H1 (cell line): ENCODE data around the gene RPS5. TPM values are rescaled to one million over a fixed set of nuclear protein-coding genes. Genes with fewer than 3 reads are reported as not detected.
"Not testable (repeated sequence)": the region's sequence is repeated elsewhere in the genome, so short reads cannot be mapped to it uniquely, and the experiment has no call there.

Experiments used
- CTCF ChIA-PET: fragments of 300-600 bp; sonication (Branson Sonifier 250); formaldehyde crosslinking; loops from one replicate; lab custom pipeline; 2021; ENCODE audit not compliant: partially characterized antibody; lab: Charles Lee
- POLR2A ChIA-PET: fragments of 300-600 bp; sonication (Branson Sonifier 250); formaldehyde crosslinking; loops from one replicate; lab custom pipeline; 2021; ENCODE audit warnings: inconsistent platforms; ENCODE audit not compliant: partially characterized antibody; lab: Charles Lee
- DNase-seq, 2 experiments: peaks; one replicate each; pipeline versions ENCODE4 v3.0.0 to v3.0.0-alpha.2; 2010 to 2022; ENCODE audit warnings: low spot score in 2 of 2, low read depth in 1 of 2, mixed read lengths in 1 of 2
- FAIRE-seq: peaks from 2 replicates; lab custom pipeline; 2011; peaks lifted over from hg19 to GRCh38; lab: Jason Lieb, UNC
- H2AFZ ChIP-seq: 2 replicates; pipeline ENCODE4 v1.8.1; 2012; ENCODE audit warnings: low read length, inconsistent platforms
- H2AK5ac ChIP-seq: 2 replicates; pipeline ENCODE4 v1.6.1; 2013; ENCODE audit warnings: low read depth, low read length
- H2BK120ac ChIP-seq: replicated peaks from 2 replicates; pipeline ENCODE3; 2013; ENCODE audit warnings: low read depth, low read length, inconsistent platforms
- H2BK12ac ChIP-seq: 2 replicates; pipeline ENCODE4 v1.6.1; 2013; ENCODE audit warnings: low read depth, low read length
- H2BK15ac ChIP-seq: 2 replicates; pipeline ENCODE4 v1.6.1; 2013; ENCODE audit warnings: low read length
- H2BK20ac ChIP-seq: 2 replicates; pipeline ENCODE4 v1.6.1; 2013; ENCODE audit warnings: low read length
- H2BK5ac ChIP-seq: 2 replicates; pipeline ENCODE4 v1.6.1; 2013; ENCODE audit warnings: low read depth, low read length
- H3K14ac ChIP-seq: 2 replicates; pipeline ENCODE4 v1.6.1; 2013; ENCODE audit warnings: inconsistent platforms; ENCODE audit not compliant: insufficient read length
- H3K18ac ChIP-seq: 2 replicates; pipeline ENCODE4 v1.6.1; 2013; ENCODE audit warnings: low read length; ENCODE audit errors: extremely low read depth
- H3K23ac ChIP-seq: 2 replicates; pipeline ENCODE4 v1.6.1; 2013; ENCODE audit warnings: inconsistent platforms; ENCODE audit not compliant: insufficient read length
- H3K23me2 ChIP-seq: 2 replicates; pipeline ENCODE4 v1.6.1; 2013; ENCODE audit warnings: low read depth, low read length
- H3K27ac ChIP-seq: 2 replicates; pipeline ENCODE4 v1.6.1; 2011; ENCODE audit warnings: low read depth, low read length, inconsistent platforms
- H3K27me3 ChIP-seq, 4 experiments: replicated peaks in 1 of 4; 1 replicate in 1 of 4; 2 replicates in 3 of 4; pipeline versions ENCODE4 v1.6.1 to v1.8.1; 2011 to 2013; ENCODE audit warnings: low read length in 3 of 4, mild to moderate bottlenecking in 3 of 4, inconsistent platforms in 2 of 4, mixed read lengths in 2 of 4, moderate library complexity in 1 of 4; ENCODE audit not compliant: control insufficient read depth in 3 of 4, insufficient read depth in 3 of 4; ENCODE audit errors: extremely low read depth in 1 of 4
- H3K36me3 ChIP-seq, 4 experiments: 2 replicates each; pipeline versions ENCODE4 v1.6.1 to v1.8.1; 2011 to 2013; ENCODE audit warnings: mild to moderate bottlenecking in 4 of 4, low read length in 3 of 4, moderate library complexity in 2 of 4, control low read depth in 1 of 4, inconsistent platforms in 1 of 4; ENCODE audit not compliant: insufficient read depth in 4 of 4, control insufficient read depth in 2 of 4
- H3K4ac ChIP-seq: replicated peaks from 2 replicates; pipeline ENCODE3; 2013; ENCODE audit warnings: low read length, low read depth, mixed read lengths, inconsistent platforms; ENCODE audit not compliant: insufficient read length
- H3K4me1 ChIP-seq, 4 experiments: replicated peaks in 1 of 4; 1 replicate in 1 of 4; 2 replicates in 3 of 4; pipeline versions ENCODE4 v1.6.1 to v1.8.1; 2011 to 2013; ENCODE audit warnings: low read length in 3 of 4, inconsistent platforms in 2 of 4, mixed read lengths in 1 of 4; ENCODE audit not compliant: insufficient read depth in 4 of 4, control insufficient read depth in 3 of 4
- H3K4me2 ChIP-seq, 2 experiments: 2 replicates each; pipeline versions ENCODE4 v1.6.1 to v1.8.1; 2011 to 2013; ENCODE audit warnings: low read depth in 2 of 2, low read length in 2 of 2, control low read depth in 1 of 2, inconsistent platforms in 1 of 2, mild to moderate bottlenecking in 1 of 2; ENCODE audit not compliant: insufficient read depth in 1 of 2
- H3K4me3 ChIP-seq, 4 experiments: fragments of 200-600, 300-600 bp in 1 of 4; sonication (generic), shearing (Covaris generic), sonication (Bioruptor Twin) in 1 of 4; 2 replicates each; pipeline versions ENCODE4 v1.5.1 to v1.8.1; 2011 to 2016; ENCODE audit warnings: low read length in 4 of 4, low read depth in 3 of 4, control low read depth in 2 of 4, inconsistent platforms in 2 of 4, mild to moderate bottlenecking in 2 of 4, mixed read lengths in 1 of 4, moderate library complexity in 1 of 4; ENCODE audit not compliant: insufficient read depth in 2 of 4; ENCODE audit errors: extremely low read depth in 1 of 4
- H3K56ac ChIP-seq: replicated peaks from 2 replicates; pipeline ENCODE3; 2013; ENCODE audit warnings: low read depth, mild to moderate bottlenecking, mixed read lengths, low read length, inconsistent platforms; ENCODE audit not compliant: insufficient read length
- H3K79me1 ChIP-seq: 2 replicates; pipeline ENCODE4 v1.6.1; 2013; ENCODE audit warnings: low read depth, low read length, control low read depth
- H3K79me2 ChIP-seq, 2 experiments: 2 replicates each; pipeline versions ENCODE4 v1.6.1 to v1.8.1; 2012 to 2013; ENCODE audit warnings: low read length in 2 of 2, mild to moderate bottlenecking in 2 of 2, inconsistent platforms in 1 of 2; ENCODE audit not compliant: insufficient read depth in 2 of 2, control insufficient read depth in 1 of 2
- H3K9ac ChIP-seq, 4 experiments: replicated peaks in 1 of 4; 1 replicate in 1 of 4; 2 replicates in 3 of 4; pipeline versions ENCODE4 v1.6.1 to v1.8.1; 2011 to 2013; ENCODE audit warnings: low read depth in 3 of 4, low read length in 3 of 4, control low read depth in 2 of 4, mild to moderate bottlenecking in 2 of 4, moderate library complexity in 2 of 4, inconsistent platforms in 1 of 4; ENCODE audit errors: extremely low read depth in 1 of 4
- H3K9me3 ChIP-seq, 2 experiments: 2 replicates each; pipeline versions ENCODE4 v1.6.1 to v1.8.1; 2012 to 2013; ENCODE audit warnings: mild to moderate bottlenecking in 2 of 2, moderate library complexity in 2 of 2, control low read depth in 1 of 2, inconsistent platforms in 1 of 2, low read depth in 1 of 2, low read length in 1 of 2, mixed read lengths in 1 of 2; ENCODE audit not compliant: insufficient read depth in 2 of 2
- H4K20me1 ChIP-seq, 2 experiments: replicated peaks in 1 of 2; 2 replicates each; pipeline versions ENCODE3 to v1.8.1; 2011 to 2013; ENCODE audit warnings: inconsistent platforms in 2 of 2, low read length in 2 of 2, mild to moderate bottlenecking in 1 of 2; ENCODE audit not compliant: insufficient read depth in 2 of 2, control insufficient read depth in 1 of 2
- H4K5ac ChIP-seq: 2 replicates; pipeline ENCODE4 v1.6.1; 2013; ENCODE audit warnings: low read length, low read depth, mixed read lengths, inconsistent platforms; ENCODE audit not compliant: insufficient read length
- H4K8ac ChIP-seq: 2 replicates; pipeline ENCODE4 v1.8.0; 2013; ENCODE audit warnings: mild to moderate bottlenecking, moderate library complexity, low read length, inconsistent platforms; ENCODE audit not compliant: insufficient read depth; ENCODE audit errors: extremely low read depth
- H4K91ac ChIP-seq: replicated peaks from 2 replicates; pipeline ENCODE3; 2013; ENCODE audit warnings: low read length, mixed read lengths, inconsistent platforms; ENCODE audit not compliant: insufficient read length
- BACH1 ChIP-seq: IDR thresholded peaks from 2 replicates; pipeline ENCODE4 v1.6.1; 2012; ENCODE audit warnings: low read length, improper control_type of control experiment
- HDAC6 ChIP-seq: IDR thresholded peaks from one replicate; pipeline ENCODE4 v1.7.1; 2012; ENCODE audit warnings: low read depth, mild to moderate bottlenecking, inconsistent platforms, low read length, moderate library complexity
- WGBS, 2 experiments: shearing (Covaris generic) in 1 of 2; methylation state at CpG; one replicate each; pipeline versions ENCODE4 v1.1.6 to v1.1.7; 2013 to 2015; ENCODE audit warnings: low lambda C conversion rate in 2 of 2, mixed read lengths in 2 of 2, inconsistent platforms in 1 of 2, low coverage in 1 of 2, missing lambda C conversion rate in 1 of 2; ENCODE audit not compliant: insufficient replicate concordance in 2 of 2, insufficient coverage in 1 of 2, insufficient read length in 1 of 2; ENCODE audit errors: extremely low coverage in 1 of 2, missing lambda C conversion rate in 1 of 2; 5-methylcytosine and 5-hydroxymethylcytosine counted together
- polyA plus RNA-seq, 7 experiments: library from polyadenylated mRNA; depleted of rRNA in 3 of 7; stranded (reverse) in 5 of 7; unstranded in 2 of 7; fragments of >200 nt in 5 of 7; fragments of 200-250 nt in 2 of 7; gene quantifications; 1 replicate in 5 of 7; 2 replicates in 1 of 7; 4 replicates in 1 of 7; pipeline versions ENCODE4 v1.2.1 to v1.2.3, GENCODE V29; 2011 to 2013; ENCODE audit warnings: missing spikeins in 2 of 7, mixed read lengths in 2 of 7
- total RNA-seq: library from RNA; stranded (reverse); fragmentation: NEBNext Ultra II Directional; extraction: Animal tissue kit (Norgen Biotek cat#: 25700); gene quantifications from 2 replicates; pipeline ENCODE4 v1.2.1, GENCODE V29; 2021

RPS5 gene
- total and polyA plus RNA-seq, 2 of the 8 experiments (the other 6 are each of a cell fraction or from before 2014, with no cell fraction given) = 1,557 to 5,731 TPM

- TF ChIP-seq BACH1 (no peak), HDAC6 (no peak)
- TF ChIP-seq, all 59 proteins: peak for 0
Measured at GRCh38 chr19:58374200-58374599, 12.9 kb upstream of the RPS5 start (continued).

GRCh38 chr19:58376724-58377123 is 10.3 kb upstream of the RPS5 start:
- H2BK120ac ChIP-seq, H3K27ac ChIP-seq, H3K56ac ChIP-seq, H4K8ac ChIP-seq, H2AFZ ChIP-seq, H2BK15ac ChIP-seq, H3K27me3 ChIP-seq, H3K9me3 ChIP-seq, H3K23me2 ChIP-seq, DNase-seq, FAIRE-seq, H3K4me1 ChIP-seq, H3K14ac ChIP-seq, H2AK5ac ChIP-seq, H2BK12ac ChIP-seq, H4K20me1 ChIP-seq, H3K4ac ChIP-seq, H3K4me3 ChIP-seq, H2BK20ac ChIP-seq, H4K5ac ChIP-seq, H2BK5ac ChIP-seq, CTCF ChIA-PET, H3K36me3 ChIP-seq, H3K18ac ChIP-seq, H3K9ac ChIP-seq, H3K79me1 ChIP-seq, H3K23ac ChIP-seq, H4K91ac ChIP-seq, H3K4me2 ChIP-seq, H3K79me2 ChIP-seq: not testable (repeated sequence)
- POLR2A ChIA-PET = interaction anchor here (1.5 to 8.5 kb wide), 4 partner anchors 11 to 50 kb away, joined by 3 to 94 read pairs (median 9); partner anchors contain the start of genes RNF225, RPS5, ZNF497 and ZSCAN22
- 69% methylated on average over 4 of the region's 7 CpGs; no CpG with 5 or more reads in 1 of the 2 experiments for WGBS, 2 experiments
